CD4-positive, alpha-beta memory T cell (primary cell): ENCODE data around the gene CBX1. TPM values are rescaled to one million over a fixed set of nuclear protein-coding genes. Genes with fewer than 3 reads are reported as not detected.

Experiments
- CTCF ChIA-PET: fragments of 350-600 bp; sonication (Branson Sonifier 250); formaldehyde crosslinking; loops from one replicate; lab custom pipeline; 2021; ENCODE audit warnings: inconsistent platforms; ENCODE audit not compliant: partially characterized antibody; lab: Charles Lee
- POLR2A ChIA-PET: fragments of 350-600 bp; sonication (Branson Sonifier 250); formaldehyde crosslinking; loops from one replicate; lab custom pipeline; 2021; ENCODE audit not compliant: partially characterized antibody; lab: Charles Lee
- DNase-seq, 5 donors: peaks; one replicate each; pipeline versions ENCODE4 v3.0.0 to v3.0.0-alpha.2; 2020 to 2022; ENCODE audit warnings: mixed read lengths in 1 of 5
- H3K27ac ChIP-seq: one replicate; pipeline ENCODE4 v1.7.0; 2013; ENCODE audit warnings: low read depth, low read length
- H3K27me3 ChIP-seq: 2 replicates; pipeline ENCODE4 v1.7.0; 2013; ENCODE audit warnings: mild to moderate bottlenecking, low read length, moderate library complexity; ENCODE audit not compliant: insufficient read depth
- H3K36me3 ChIP-seq: 2 replicates; pipeline ENCODE4 v1.7.0; 2013; ENCODE audit warnings: mild to moderate bottlenecking, low read length, moderate library complexity; ENCODE audit not compliant: insufficient read depth
- H3K4me1 ChIP-seq: 2 replicates; pipeline ENCODE4 v1.7.0; 2013; ENCODE audit warnings: mild to moderate bottlenecking, low read length, moderate library complexity; ENCODE audit not compliant: insufficient read depth
- H3K4me3 ChIP-seq, 2 donors: one replicate each; pipeline ENCODE4 v1.7.0; 2013; ENCODE audit warnings: low read length in 2 of 2, mild to moderate bottlenecking in 1 of 2
- H3K9me3 ChIP-seq, 2 donors: one replicate each; pipeline ENCODE4 v1.7.0; 2013; ENCODE audit warnings: low read length in 2 of 2, control low read depth in 1 of 2; ENCODE audit not compliant: control insufficient read depth in 1 of 2
- H3K27ac Mint-ChIP-seq, 7 donors: one replicate each; pipeline ENCODE4 v1.8.0; 2020 to 2021; ENCODE audit warnings: mixed read lengths in 7 of 7, mild to moderate bottlenecking in 6 of 7, inconsistent platforms in 3 of 7, moderate library complexity in 3 of 7
- H3K27me3 Mint-ChIP-seq, 2 donors: one replicate each; pipeline ENCODE4 v1.8.0; 2020 to 2021; ENCODE audit warnings: mixed read lengths in 2 of 2
- H3K36me3 Mint-ChIP-seq, 2 donors: one replicate each; pipeline ENCODE4 v1.8.0; 2020 to 2021; ENCODE audit warnings: mixed read lengths in 2 of 2, inconsistent platforms in 1 of 2, mild to moderate bottlenecking in 1 of 2
- H3K4me1 Mint-ChIP-seq, 4 donors: one replicate each; pipeline ENCODE4 v1.8.0; 2020 to 2021; ENCODE audit warnings: mixed read lengths in 4 of 4, mild to moderate bottlenecking in 1 of 4
- H3K4me3 Mint-ChIP-seq, 8 donors: one replicate each; pipeline ENCODE4 v1.8.0; 2020 to 2021; ENCODE audit warnings: mixed read lengths in 8 of 8, mild to moderate bottlenecking in 7 of 8, moderate library complexity in 6 of 8, inconsistent platforms in 3 of 8
- H3K9me3 Mint-ChIP-seq, 8 donors: one replicate each; pipeline ENCODE4 v1.8.0; 2020 to 2021; ENCODE audit warnings: mixed read lengths in 8 of 8, mild to moderate bottlenecking in 5 of 8, inconsistent platforms in 3 of 8, moderate library complexity in 1 of 8
- intact Hi-C: fragments of 100-400 bp; cut with micrococcal nuclease; formaldehyde crosslinking; loops from one replicate; pipeline ENCODE4 v1.15.1; 2023
- polyA plus RNA-seq, 2 donors: library from polyadenylated mRNA; unstranded; fragments of 300-500 nt; fragmentation: Illumina TruSeq; gene quantifications; one replicate each; pipeline ENCODE4 v1.2.3, GENCODE V29; 2021
- total RNA-seq, 2 experiments: library from RNA; stranded (reverse); gene quantifications; one replicate each; pipeline ENCODE4 v1.2.3, GENCODE V29; 2021

CBX1 gene
- total and polyA plus RNA-seq, 4 experiments from 2014 or later: 10.1 to 37.1 (median 26.9) TPM

GRCh38 chr17:48132385-48132784 lies 31.1 kb upstream of the CBX1 start:
- no peak overlapping the region for H3K4me3 Mint-ChIP-seq
- H3K9me3 Mint-ChIP-seq: peaks cover 0 to 1% (median 0%) of the 10 kb centered on the region in 8 donors
- H3K4me3 ChIP-seq: no peak overlapping the region
- H3K9me3 ChIP-seq: no peaks in the 10 kb centered on the region
- intact Hi-C loops: no loop called here
- no peak overlapping the region for H3K27ac ChIP-seq
- H3K36me3 ChIP-seq: peaks cover 5% of the 10 kb centered on the region
- CTCF ChIA-PET: interaction anchor here (0.6 to 13.0 kb wide), 12 partner anchors 20 to 461 kb away, joined by 3 to 174 read pairs (median 4); partner anchors contain the start of gene HOXB5
- H3K27me3 ChIP-seq: no peaks in the 10 kb centered on the region
- no peak for DNase-seq
- peaks cover 0 to 5% (median 2%) of the 10 kb centered on the region in 4 donors for H3K4me1 Mint-ChIP-seq
- peak overlapping the region in 1 of 7 donors; percentile 46 for H3K27ac Mint-ChIP-seq
- POLR2A ChIA-PET: interaction anchor here (1.2 kb wide), 1 partner anchor 52 kb away, joined by 4 read pairs; no protein-coding TSS in a partner anchor
- H3K36me3 Mint-ChIP-seq: peaks cover 10 to 44% of the 10 kb centered on the region in 2 donors
- no peaks in the 10 kb centered on the region for H3K4me1 ChIP-seq
- no peaks in the 10 kb centered on the region for H3K27me3 Mint-ChIP-seq

GRCh38 chr17:48131216-48131824 lies 30.0 kb upstream of the CBX1 start:
- CTCF ChIA-PET: interaction anchor here (0.6 to 13.0 kb wide), 11 partner anchors 11 to 199 kb away, joined by 3 to 174 read pairs (median 4); partner anchors contain the start of genes CDK5RAP3 and SNX11

GRCh38 chr17:48129981-48130380 lies 28.7 kb upstream of the CBX1 start:
- no peak overlapping the region for H3K4me3 Mint-ChIP-seq
- ChIA-PET POLR2A (no interaction called here), CTCF (interaction anchor here (0.7 to 13.0 kb wide), 7 partner anchors 8 to 129 kb away, joined by 3 to 174 read pairs (median 4); no protein-coding TSS in a partner anchor)
- Histone ChIP-seq H3K4me3 (no peak overlapping the region), H3K4me1 (no peaks in the 10 kb centered on the region), H3K9me3 (no peaks in the 10 kb centered on the region), H3K27ac (no peak overlapping the region), H3K27me3 (no peaks in the 10 kb centered on the region), H3K36me3 (peaks cover 5% of the 10 kb centered on the region)
- no peak overlapping the region for H3K27ac Mint-ChIP-seq
- peaks cover 5 to 30% of the 10 kb centered on the region in 2 donors for H3K36me3 Mint-ChIP-seq
- peaks cover 0 to 5% (median 2%) of the 10 kb centered on the region in 4 donors for H3K4me1 Mint-ChIP-seq
- H3K9me3 Mint-ChIP-seq: peaks cover 0 to 2% (median 0%) of the 10 kb centered on the region in 8 donors
- intact Hi-C loops: no loop called here
- no peak for DNase-seq
- no peaks in the 10 kb centered on the region for H3K27me3 Mint-ChIP-seq

More at GRCh38 chr17:48131216-48131824, 30.0 kb upstream of the CBX1 start:
- H3K9me3 ChIP-seq: no peaks in the 10 kb centered on the region
- peaks cover 0 to 1% (median 0%) of the 10 kb centered on the region in 8 donors for H3K9me3 Mint-ChIP-seq
- no peaks in the 10 kb centered on the region for H3K27me3 ChIP-seq
- H3K36me3 Mint-ChIP-seq: peaks cover 5 to 39% of the 10 kb centered on the region in 2 donors
- peak overlapping the region in 5 of 7 donors; percentile 23 to 87 (median 62) for H3K27ac Mint-ChIP-seq
- no peak overlapping the region for H3K27ac ChIP-seq
- H3K36me3 ChIP-seq: peaks cover 5% of the 10 kb centered on the region
- no peak overlapping the region for H3K4me3 ChIP-seq
- POLR2A ChIA-PET: interaction anchor here (0.5 to 1.4 kb wide), 5 partner anchors 24 to 106 kb away, joined by 3 to 9 read pairs (median 3); partner anchors contain the start of gene SNX11
- DNase-seq: peak; percentile 49 to 59 (median 50)
- no peak overlapping the region for H3K4me3 Mint-ChIP-seq
- no peaks in the 10 kb centered on the region for H3K27me3 Mint-ChIP-seq
- intact Hi-C loops: loop anchor here (1.0 kb wide), 3 partner anchors 18 to 106 kb away; no protein-coding TSS in a partner anchor
- H3K4me1 Mint-ChIP-seq: peaks cover 0 to 5% (median 2%) of the 10 kb centered on the region in 4 donors
- no peaks in the 10 kb centered on the region for H3K4me1 ChIP-seq

- Mint-ChIP-seq H3K27me3 (no peaks in the 10 kb centered on the region), H3K4me3 (no peak overlapping the region), H3K4me1 (peaks cover 0 to 5% (median 2%) of the 10 kb centered on the region in 4 donors), H3K9me3 (peaks cover 0 to 2% (median 0%) of the 10 kb centered on the region in 8 donors), H3K36me3 (peaks cover 2 to 25% of the 10 kb centered on the region in 2 donors), H3K27ac (peak overlapping the region in 2 of 7 donors; percentile 15 to 17)
- Histone ChIP-seq H3K27ac (no peak overlapping the region), H3K36me3 (peaks cover 5% of the 10 kb centered on the region), H3K27me3 (no peaks in the 10 kb centered on the region), H3K4me1 (no peaks in the 10 kb centered on the region), H3K9me3 (no peaks in the 10 kb centered on the region), H3K4me3 (no peak overlapping the region)
- no peak for DNase-seq
- ChIA-PET CTCF (interaction anchor here (0.6 to 13.0 kb wide), 5 partner anchors 9 to 102 kb away, joined by 3 to 174 read pairs (median 3); no protein-coding TSS in a partner anchor), POLR2A (no interaction called here)
- intact Hi-C loops: no loop called here
Observed at GRCh38 chr17:48128400-48128799, 27.1 kb upstream of the CBX1 start.

- ChIA-PET CTCF (interaction anchor here (0.6 to 13.0 kb wide), 2 partner anchors 13 to 47 kb away, joined by 3 to 174 read pairs; no protein-coding TSS in a partner anchor), POLR2A (no interaction called here)
- intact Hi-C loops: no loop called here
- no peak overlapping the region for H3K27ac ChIP-seq
- H3K27ac Mint-ChIP-seq: peak overlapping the region in 2 of 7 donors; percentile 12 to 47
- no peak overlapping the region for H3K4me3 Mint-ChIP-seq
- H3K36me3 ChIP-seq: peaks cover 5% of the 10 kb centered on the region
- DNase-seq: no peak
- no peaks in the 10 kb centered on the region for H3K4me1 ChIP-seq
- no peaks in the 10 kb centered on the region for H3K27me3 Mint-ChIP-seq
- no peaks in the 10 kb centered on the region for H3K27me3 ChIP-seq
- peaks cover 0 to 2% (median 0%) of the 10 kb centered on the region in 8 donors for H3K9me3 Mint-ChIP-seq
- H3K9me3 ChIP-seq: no peaks in the 10 kb centered on the region
- H3K36me3 Mint-ChIP-seq: peaks cover 6 to 27% of the 10 kb centered on the region in 2 donors
- no peak overlapping the region for H3K4me3 ChIP-seq
- H3K4me1 Mint-ChIP-seq: peaks cover 0 to 5% (median 1%) of the 10 kb centered on the region in 4 donors
Observed at GRCh38 chr17:48127371-48128051, 26.2 kb upstream of the CBX1 start.

GRCh38 chr17:48126532-48126850 lies 25.2 kb upstream of the CBX1 start:
- peaks cover 0 to 2% (median 0%) of the 10 kb centered on the region in 8 donors for H3K9me3 Mint-ChIP-seq
- H3K36me3 Mint-ChIP-seq: peaks cover 8 to 30% of the 10 kb centered on the region in 2 donors
- Histone ChIP-seq H3K9me3 (no peaks in the 10 kb centered on the region), H3K4me3 (no peak overlapping the region), H3K27ac (no peak overlapping the region), H3K27me3 (no peaks in the 10 kb centered on the region), H3K4me1 (no peaks in the 10 kb centered on the region), H3K36me3 (peaks cover 6% of the 10 kb centered on the region)
- POLR2A ChIA-PET: no interaction called here
- H3K4me1 Mint-ChIP-seq: peaks cover 0 to 5% (median 1%) of the 10 kb centered on the region in 4 donors
- DNase-seq: no peak
- intact Hi-C loops: no loop called here
- peak overlapping the region in 3 of 7 donors; percentile 13 to 55 (median 23) for H3K27ac Mint-ChIP-seq
- CTCF ChIA-PET: interaction anchor here (13.0 kb wide), 1 partner anchor 46 kb away, joined by 174 read pairs; no protein-coding TSS in a partner anchor
- no peaks in the 10 kb centered on the region for H3K27me3 Mint-ChIP-seq
- H3K4me3 Mint-ChIP-seq: no peak overlapping the region
